ACC112 (cell line): ENCODE data around the gene ACSF2.
"Not testable (repeated sequence)": the region's sequence is repeated elsewhere in the genome, so short reads cannot be mapped to it uniquely, and the experiment has no call there.

Experiments used
- H2AFZ ChIP-seq: fragments of 200-600 bp; sonication (generic); one replicate; pipeline ENCODE4 v1.6.0; 2017; ENCODE audit warnings: antibody characterized with exemption, low read length; ENCODE audit not compliant: unreplicated experiment
- H3K27ac ChIP-seq: fragments of 200-600 bp; sonication (generic); 2 replicates; pipeline ENCODE4 v1.5.1; 2014; ENCODE audit warnings: low read depth, mild to moderate bottlenecking, antibody characterized with exemption, low read length, moderate library complexity
- H3K27me3 ChIP-seq: fragments of 200-600 bp; sonication (generic); 2 replicates; pipeline ENCODE4 v1.6.1; 2014; ENCODE audit warnings: mild to moderate bottlenecking, antibody characterized with exemption, low read length, moderate library complexity, mixed read lengths; ENCODE audit not compliant: insufficient read depth
- H3K36me3 ChIP-seq: fragments of 200-600 bp; sonication (generic); 2 replicates; pipeline ENCODE4 v1.6.1; 2016; ENCODE audit warnings: mild to moderate bottlenecking, antibody characterized with exemption, low read length, moderate library complexity, mixed read lengths; ENCODE audit not compliant: insufficient read depth
- H3K4me1 ChIP-seq: fragments of 200-600 bp; sonication (generic); one replicate; pipeline ENCODE4 v1.6.1; 2016; ENCODE audit warnings: low read length, mixed read lengths; ENCODE audit not compliant: insufficient read depth, unreplicated experiment, control insufficient read depth
- H3K4me3 ChIP-seq: fragments of 200-600 bp; sonication (generic); 2 replicates; pipeline ENCODE4 v1.5.1; 2014; ENCODE audit warnings: mild to moderate bottlenecking, low read depth, low read length
- H3K79me2 ChIP-seq: fragments of 200-600 bp; sonication (generic); one replicate; pipeline ENCODE4 v1.6.0; 2016; ENCODE audit warnings: low read length; ENCODE audit not compliant: control insufficient read depth, unreplicated experiment, insufficient read depth

The ACSF2 gene

GRCh38 chr17:50472286-50472685 is 46.3 kb downstream of the ACSF2 start:
- H3K79me2 ChIP-seq: no peaks in the 10 kb centered on the region
- H3K27me3 ChIP-seq: peaks cover 21% of the 10 kb centered on the region
- no peak overlapping the region for H3K27ac ChIP-seq
- H2AFZ ChIP-seq: no peak overlapping the region
- no peaks in the 10 kb centered on the region for H3K36me3 ChIP-seq
- no peaks in the 10 kb centered on the region for H3K4me1 ChIP-seq
- H3K4me3 ChIP-seq: no peak overlapping the region

GRCh38 chr17:50472761-50473161 is 46.7 kb downstream of the ACSF2 start:
- H3K79me2 ChIP-seq, H3K27ac ChIP-seq, H3K4me1 ChIP-seq, H3K36me3 ChIP-seq, H2AFZ ChIP-seq, H3K4me3 ChIP-seq: not testable (repeated sequence)
- peaks cover 16% of the 10 kb centered on the region for H3K27me3 ChIP-seq

- Histone ChIP-seq H3K36me3 (no peaks in the 10 kb centered on the region), H3K4me1 (no peaks in the 10 kb centered on the region)
These were observed 47.9 kb downstream of the ACSF2 start for GRCh38 chr17:50473901-50474300.

GRCh38 chr17:50474523-50474922 is 48.5 kb downstream of the ACSF2 start:
- no peak overlapping the region for H2AFZ ChIP-seq
- no peaks in the 10 kb centered on the region for H3K36me3 ChIP-seq
- H3K27me3 ChIP-seq: no peaks in the 10 kb centered on the region
- H3K79me2 ChIP-seq: no peaks in the 10 kb centered on the region
- no peak overlapping the region for H3K27ac ChIP-seq
- H3K4me3 ChIP-seq: no peak overlapping the region
- no peaks in the 10 kb centered on the region for H3K4me1 ChIP-seq

More at GRCh38 chr17:50473901-50474300, 47.9 kb downstream of the ACSF2 start:
- Histone ChIP-seq H3K27ac (no peak overlapping the region), H2AFZ (no peak overlapping the region), H3K27me3 (peaks cover 5% of the 10 kb centered on the region), H3K4me3 (no peak overlapping the region), H3K79me2 (no peaks in the 10 kb centered on the region)

- Histone ChIP-seq H3K4me3 (no peak overlapping the region), H3K27ac (no peak overlapping the region)
These were observed 49.3 kb downstream of the ACSF2 start for GRCh38 chr17:50475362-50475761.

GRCh38 chr17:50475775-50476544 is 49.9 kb downstream of the ACSF2 start:
- not testable (repeated sequence) for H2AFZ ChIP-seq, H3K79me2 ChIP-seq, H3K4me1 ChIP-seq, H3K4me3 ChIP-seq, H3K36me3 ChIP-seq, H3K27me3 ChIP-seq, H3K27ac ChIP-seq

More at GRCh38 chr17:50475362-50475761, 49.3 kb downstream of the ACSF2 start:
- H3K36me3 ChIP-seq: no peaks in the 10 kb centered on the region
- H2AFZ ChIP-seq: no peak overlapping the region
- no peaks in the 10 kb centered on the region for H3K79me2 ChIP-seq
- no peaks in the 10 kb centered on the region for H3K27me3 ChIP-seq
- H3K4me1 ChIP-seq: no peaks in the 10 kb centered on the region

GRCh38 chr17:50476545-50477315 is 50.7 kb downstream of the ACSF2 start:
- Histone ChIP-seq H3K4me1 (no peaks in the 10 kb centered on the region), H2AFZ (no peak overlapping the region), H3K27ac (no peak overlapping the region), H3K27me3 (no peaks in the 10 kb centered on the region), H3K36me3 (no peaks in the 10 kb centered on the region), H3K79me2 (no peaks in the 10 kb centered on the region), H3K4me3 (no peak overlapping the region)

- H2AFZ ChIP-seq: peak overlapping the region; percentile 83
- no peaks in the 10 kb centered on the region for H3K79me2 ChIP-seq
- no peaks in the 10 kb centered on the region for H3K36me3 ChIP-seq
- no peaks in the 10 kb centered on the region for H3K4me1 ChIP-seq
- no peaks in the 10 kb centered on the region for H3K27me3 ChIP-seq
- no peak overlapping the region for H3K27ac ChIP-seq
- H3K4me3 ChIP-seq: peak overlapping the region; percentile 85
These were observed 52.0 kb downstream of the ACSF2 start for GRCh38 chr17:50477976-50478375.

- Histone ChIP-seq H3K4me1 (no peaks in the 10 kb centered on the region), H2AFZ (peak within 1 kb of the TSS; percentile 86), H3K27ac (peak within 1 kb of the TSS; percentile 12; the same call in 1 of the 2 replicates), H3K4me3 (peak within 1 kb of the TSS; percentile 85), H3K27me3 (no peaks in the 10 kb centered on the region), H3K79me2 (no peaks in the 10 kb centered on the region), H3K36me3 (no peaks in the 10 kb centered on the region)
These were observed 52.7 kb downstream of the ACSF2 start, which contains the start of gene RSAD1 for GRCh38 chr17:50478391-50479381. RSAD1 (plus strand) TSS chr17:50478860; CDS start chr17:50478885, 25 bp downstream.

- H3K27me3 ChIP-seq: no peaks in the 10 kb centered on the region
- no peaks in the 10 kb centered on the region for H3K4me1 ChIP-seq
- H3K27ac ChIP-seq: no peak overlapping the region
- peak overlapping the region; percentile 85 for H3K4me3 ChIP-seq
- H2AFZ ChIP-seq: peak overlapping the region; percentile 86
- no peaks in the 10 kb centered on the region for H3K36me3 ChIP-seq
- H3K79me2 ChIP-seq: no peaks in the 10 kb centered on the region
These were observed 53.6 kb downstream of the ACSF2 start for GRCh38 chr17:50479522-50480141.
